Nucleus accumbens (tissue), 56 donors: ENCODE data around the gene GABRB2.
A peak's percentile ranks its signal among the peaks of the same experiment; 100 is the strongest.

Source experiments
- DNase-seq, 56 donors: peaks; one replicate each; lab custom pipeline; 2025; lab: John Stamatoyannopoulos, UW

The GABRB2 gene

GRCh38 chr5:161483721-161484120 is 62.8 kb downstream of the GABRB2 start:
- no peak for DNase-seq

GRCh38 chr5:161481922-161482321 is 64.6 kb downstream of the GABRB2 start:
- no peak for DNase-seq

GRCh38 chr5:161471211-161471950 is 75.1 kb downstream of the GABRB2 start:
- DNase-seq = no peak

GRCh38 chr5:161467703-161468102 is 78.8 kb downstream of the GABRB2 start:
- DNase-seq = no peak

- DNase-seq = no peak
Measured at GRCh38 chr5:161460741-161461140, 85.8 kb downstream of the GABRB2 start.

GRCh38 chr5:161446655-161447054 is 99.9 kb downstream of the GABRB2 start:
- DNase-seq = no peak

GRCh38 chr5:161442471-161442870 is 104.1 kb downstream of the GABRB2 start:
- DNase-seq = no peak

GRCh38 chr5:161432798-161433197 is 113.7 kb downstream of the GABRB2 start:
- DNase-seq = no peak

- DNase-seq = no peak
Measured at GRCh38 chr5:161431963-161432362, 114.6 kb downstream of the GABRB2 start.

GRCh38 chr5:161421067-161421466 is 125.5 kb downstream of the GABRB2 start:
- no peak for DNase-seq

GRCh38 chr5:161420521-161420920 is 126.0 kb downstream of the GABRB2 start:
- no peak for DNase-seq

GRCh38 chr5:161414896-161415295 is 131.6 kb downstream of the GABRB2 start:
- DNase-seq = no peak

GRCh38 chr5:161414037-161414436 is 132.5 kb downstream of the GABRB2 start:
- DNase-seq = no peak

- no peak for DNase-seq
Measured at GRCh38 chr5:161412792-161413191, 133.7 kb downstream of the GABRB2 start.

- no peak for DNase-seq
Measured at GRCh38 chr5:161411156-161411555, 135.4 kb downstream of the GABRB2 start.

GRCh38 chr5:161410640-161411039 is 135.9 kb downstream of the GABRB2 start:
- DNase-seq = peak in 1 of 56 donors; percentile 3

GRCh38 chr5:161409471-161409870 is 137.1 kb downstream of the GABRB2 start:
- no peak for DNase-seq

GRCh38 chr5:161406880-161407279 is 139.6 kb downstream of the GABRB2 start:
- no peak for DNase-seq

GRCh38 chr5:161403996-161404395 is 142.5 kb downstream of the GABRB2 start:
- no peak for DNase-seq

- DNase-seq = no peak
Measured at GRCh38 chr5:161403121-161403520, 143.4 kb downstream of the GABRB2 start.

GRCh38 chr5:161400583-161400982 is 145.9 kb downstream of the GABRB2 start:
- DNase-seq = no peak

GRCh38 chr5:161399996-161400562 is 146.4 kb downstream of the GABRB2 start:
- DNase-seq = no peak
